Vagina (tissue), 2 donors: Measurements from ENCODE around the gene PCNX2. TPM values are rescaled to one million over a fixed set of nuclear protein-coding genes. Genes with fewer than 3 reads are reported as not detected.
A peak's percentile ranks its signal among the peaks of the same experiment; 100 is the strongest.

Experiments
- DNase-seq, 2 donors: peaks; one replicate each; pipeline ENCODE4 v3.0.0-alpha.2; 2017; ENCODE audit errors: extremely low spot score in 2 of 2
- H3K27ac ChIP-seq: fragments of 200-600 bp; sonication (generic); one replicate; pipeline ENCODE4 v1.5.1; 2019
- H3K27me3 ChIP-seq: fragments of 200-600 bp; sonication (generic); one replicate; pipeline ENCODE4 v1.5.1; 2019
- H3K36me3 ChIP-seq, 2 donors: fragments of 200-600 bp; sonication (generic); one replicate each; pipeline ENCODE4 v1.5.1; 2017 to 2019
- H3K4me1 ChIP-seq: fragments of 200-600 bp; sonication (generic); one replicate; pipeline ENCODE4 v1.5.1; 2019
- H3K4me3 ChIP-seq, 2 donors: fragments of 200-600 bp; sonication (generic); 1 replicate in 1 of 2; 2 replicates in 1 of 2; pipeline ENCODE4 v1.5.1; 2016 to 2019
- H3K9me3 ChIP-seq: fragments of 200-600 bp; sonication (generic); one replicate; pipeline ENCODE4 v1.5.1; 2019
- CTCF ChIP-seq, 3 experiments: fragments of 450-650 bp in 2 of 3; fragments of 200-600 bp in 1 of 3; sonication (generic) in 1 of 3; IDR thresholded peaks; one replicate each; pipeline ENCODE4 v1.5.1; 2017 to 2019; ENCODE audit warnings: antibody characterized with exemption in 3 of 3, mild to moderate bottlenecking in 2 of 3, moderate library complexity in 2 of 3
- POLR2A ChIP-seq, 2 donors: fragments of 450-650 bp; IDR thresholded peaks; one replicate each; pipeline ENCODE4 v1.6.1; 2017; ENCODE audit warnings: antibody characterized with exemption in 2 of 2, mild to moderate bottlenecking in 2 of 2, moderate library complexity in 2 of 2
- POLR2AphosphoS5 ChIP-seq, 2 donors: sonication (generic); formaldehyde crosslinking; IDR thresholded peaks; one replicate each; pipeline ENCODE4 v1.9.0; 2017; ENCODE audit warnings: antibody characterized with exemption in 2 of 2, mild to moderate bottlenecking in 2 of 2, low read depth in 1 of 2; ENCODE audit not compliant: insufficient read depth in 1 of 2
- intact Hi-C: fragments of 100-400 bp; cut with DNase I; formaldehyde crosslinking; loops from one replicate; pipeline ENCODE4 v1.15.1; 2023
- total RNA-seq: library from RNA; depleted of rRNA; stranded (reverse); fragments of >200 nt; gene quantifications from one replicate; pipeline ENCODE4 v1.2.3, GENCODE V29; 2016

PCNX2 gene
- total RNA-seq, 1 donor from 2014 or later = 29.2 TPM

- H3K27ac ChIP-seq = peak overlapping the region; percentile 77
- DNase-seq = no peak
- no peaks in the 10 kb centered on the region for H3K36me3 ChIP-seq
- H3K27me3 ChIP-seq = no peaks in the 10 kb centered on the region
- intact Hi-C loops = no loop called here
- H3K9me3 ChIP-seq = no peaks in the 10 kb centered on the region
- peak overlapping the region; percentile 69 to 72 for H3K4me3 ChIP-seq
- H3K4me1 ChIP-seq = peaks cover 27% of the 10 kb centered on the region
- TF ChIP-seq CTCF (IDR thresholded peaks at IDR 0.05) (no peak), POLR2A (IDR thresholded peaks at IDR 0.05) (no peak), POLR2AphosphoS5 (IDR thresholded peaks at IDR 0.05; ENCODE audit: insufficient read depth in 1 of 2, low read depth in 1 of 2) (no peak)
Observed at GRCh38 chr1:232949636-232950196, 345.8 kb downstream of the PCNX2 start.

DNA sequence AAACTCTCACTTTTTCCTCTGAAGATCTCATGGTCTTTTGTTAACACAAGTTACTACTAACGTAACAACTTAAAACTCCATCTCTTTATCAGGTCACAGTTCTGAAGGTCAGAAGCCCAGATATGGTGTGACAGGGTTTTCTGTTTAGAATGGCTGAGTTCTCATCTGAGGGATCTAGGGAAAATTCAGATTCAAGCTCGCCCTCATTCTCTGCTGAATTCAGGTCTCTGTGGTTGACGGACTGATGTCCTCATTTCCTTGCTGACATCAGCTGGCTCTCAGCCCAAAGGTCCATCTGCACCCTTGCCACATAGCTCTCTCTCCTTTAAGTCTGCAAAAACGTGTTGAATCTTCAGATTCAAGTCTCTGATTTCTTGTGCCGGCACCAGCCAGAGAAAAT is 351.2 kb downstream of the PCNX2 start:
- H3K4me3 ChIP-seq = no peak overlapping the region
- no peaks in the 10 kb centered on the region for H3K36me3 ChIP-seq
- peaks cover 1% of the 10 kb centered on the region for H3K4me1 ChIP-seq
- intact Hi-C loops = no loop called here
- H3K27ac ChIP-seq = no peak overlapping the region
- H3K9me3 ChIP-seq = no peaks in the 10 kb centered on the region
- TF ChIP-seq POLR2A (IDR thresholded peaks at IDR 0.05) = no peak
- no peak for TF ChIP-seq CTCF (IDR thresholded peaks at IDR 0.05)
- no peak for TF ChIP-seq POLR2AphosphoS5 (IDR thresholded peaks at IDR 0.05; ENCODE audit: insufficient read depth in 1 of 2, low read depth in 1 of 2)
- no peaks in the 10 kb centered on the region for H3K27me3 ChIP-seq
- DNase-seq = no peak

DNA sequence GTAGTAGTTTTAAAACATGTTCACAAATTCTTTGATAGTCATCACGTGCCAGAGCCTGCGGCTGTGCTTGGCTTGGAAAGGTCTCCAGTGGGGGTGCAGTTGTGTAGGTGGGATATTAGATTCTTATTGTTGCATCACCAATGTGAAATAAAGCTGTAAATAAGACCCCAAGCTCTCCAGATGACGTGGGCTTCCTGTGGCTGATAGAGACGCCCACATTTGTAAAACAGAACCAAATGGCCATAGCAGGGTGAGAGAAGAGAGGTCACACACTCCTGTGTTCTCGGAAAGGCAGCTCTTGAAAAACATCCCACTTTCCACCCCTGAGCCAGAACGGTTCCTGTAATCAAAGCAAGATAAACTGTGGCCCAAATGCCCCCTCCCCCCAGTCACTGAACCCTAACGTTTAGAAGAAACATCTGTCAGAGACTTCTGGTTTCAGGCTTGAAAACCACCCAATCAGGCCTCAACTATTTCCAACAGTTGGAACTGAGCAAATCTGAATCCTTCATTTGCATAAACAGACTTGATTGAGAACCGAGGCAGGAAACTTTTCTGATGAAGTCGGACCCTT is 351.8 kb downstream of the PCNX2 start:
- H3K9me3 ChIP-seq = no peaks in the 10 kb centered on the region
- TF ChIP-seq POLR2AphosphoS5 (IDR thresholded peaks at IDR 0.05; ENCODE audit: insufficient read depth in 1 of 2, low read depth in 1 of 2) (no peak), CTCF (IDR thresholded peaks at IDR 0.05) (no peak)
- H3K4me3 ChIP-seq = no peak overlapping the region
- intact Hi-C loops = no loop called here
- no peak for DNase-seq
- H3K36me3 ChIP-seq = no peaks in the 10 kb centered on the region
- H3K27ac ChIP-seq = no peak overlapping the region
- no peaks in the 10 kb centered on the region for H3K4me1 ChIP-seq
- no peaks in the 10 kb centered on the region for H3K27me3 ChIP-seq

DNA sequence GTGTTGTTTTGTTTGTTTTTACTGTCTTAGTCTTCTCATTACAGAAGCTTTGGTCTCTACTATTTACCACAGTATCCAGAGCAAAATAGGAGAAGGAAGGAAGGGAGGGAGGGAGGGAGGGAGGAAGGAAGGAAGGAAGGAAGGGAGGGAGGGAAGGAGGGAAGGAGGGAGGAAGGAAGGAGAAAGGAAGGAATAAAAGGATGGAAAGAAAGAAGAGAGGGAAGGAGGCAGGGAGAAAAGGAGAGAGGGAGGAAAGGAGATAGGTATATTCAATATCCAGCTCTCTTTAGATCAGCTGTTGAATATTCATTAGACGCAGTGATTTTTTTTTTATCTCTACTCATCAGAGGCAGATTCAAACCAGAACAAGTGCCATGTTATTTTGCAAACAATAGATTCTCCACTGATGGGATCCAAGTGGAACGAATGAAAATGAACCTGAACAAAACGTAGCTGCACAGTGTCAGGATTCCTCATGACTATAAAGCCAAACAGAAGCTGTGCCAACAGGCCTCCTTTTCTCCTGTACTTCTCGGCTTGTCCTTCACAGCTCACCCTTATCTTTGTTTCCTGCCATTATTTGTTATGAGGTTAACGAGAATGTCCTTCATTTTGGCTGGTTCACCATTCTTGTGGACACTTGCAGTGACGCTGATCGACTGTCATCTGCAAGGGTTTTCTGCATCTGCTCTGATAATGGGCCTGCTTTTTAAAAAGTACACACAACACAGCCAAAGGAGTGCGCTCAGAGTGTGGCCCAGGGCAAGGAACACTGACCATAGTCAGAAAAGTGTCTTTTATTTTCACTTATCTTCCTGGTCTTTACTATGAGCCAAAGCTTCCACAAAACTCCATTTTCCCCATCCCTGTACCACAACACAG is 352.9 kb downstream of the PCNX2 start:
- H3K4me3 ChIP-seq = no peak overlapping the region
- intact Hi-C loops = no loop called here

More for the DNA sequence above, 352.9 kb downstream of the PCNX2 start:
- no peak for TF ChIP-seq CTCF (IDR thresholded peaks at IDR 0.05)
- TF ChIP-seq POLR2A (IDR thresholded peaks at IDR 0.05) = no peak
- no peak for TF ChIP-seq POLR2AphosphoS5 (IDR thresholded peaks at IDR 0.05; ENCODE audit: insufficient read depth in 1 of 2, low read depth in 1 of 2)
- Histone ChIP-seq H3K27me3 (no peaks in the 10 kb centered on the region), H3K4me1 (no peaks in the 10 kb centered on the region), H3K9me3 (no peaks in the 10 kb centered on the region), H3K27ac (no peak overlapping the region), H3K36me3 (no peaks in the 10 kb centered on the region)
- DNase-seq = no peak
